KOPT-K1 (cell line): Measurements from ENCODE around the gene RANBP3.
"Not testable (repeated sequence)": the region's sequence is repeated elsewhere in the genome, so short reads cannot be mapped to it uniquely, and the experiment has no call there.

Experiments
- H3K27ac ChIP-seq: fragments of 200-600 bp; sonication (generic); 2 replicates; pipeline ENCODE4 v1.5.1; 2016; ENCODE audit warnings: antibody characterized with exemption, mild to moderate bottlenecking, low read depth, low read length; ENCODE audit not compliant: poor library complexity, severe bottlenecking
- H3K36me3 ChIP-seq: fragments of 200-600 bp; sonication (generic); 2 replicates; pipeline ENCODE4 v1.5.1; 2017; ENCODE audit warnings: antibody characterized with exemption, mild to moderate bottlenecking, low read length, moderate library complexity; ENCODE audit not compliant: insufficient read depth
- H3K9me3 ChIP-seq: fragments of 200-600 bp; sonication (generic); 2 replicates; pipeline ENCODE4 v1.5.1; 2017; ENCODE audit warnings: antibody characterized with exemption, low read length, mild to moderate bottlenecking; ENCODE audit not compliant: insufficient read depth, poor library complexity, severe bottlenecking

The RANBP3 gene

GRCh38 chr19:6012426-6013170, 34.7 kb upstream of the RANBP3 start:
- Histone ChIP-seq H3K27ac (no peak overlapping the region), H3K36me3 (no peaks in the 10 kb centered on the region), H3K9me3 (no peaks in the 10 kb centered on the region)

DNA sequence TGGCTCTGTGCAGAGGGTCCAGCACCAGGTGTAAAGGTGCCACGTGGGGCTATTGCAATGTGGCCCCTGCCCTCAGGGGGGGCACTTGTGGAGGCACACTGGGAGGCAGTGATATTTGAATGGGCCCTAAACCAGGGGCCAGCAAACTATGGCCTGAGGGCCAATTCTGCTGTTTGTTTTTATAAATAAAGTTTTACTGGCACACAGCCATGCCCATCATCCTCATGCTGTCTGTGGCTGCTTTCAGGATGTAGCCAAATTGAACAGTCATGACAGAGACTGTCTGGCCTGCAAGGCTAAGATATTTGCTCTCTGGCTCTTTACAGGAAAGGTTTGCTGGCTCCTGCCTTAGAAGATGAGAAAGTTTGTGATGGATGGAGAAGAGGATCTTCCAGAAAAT, 33.9 kb upstream of the RANBP3 start:
- Histone ChIP-seq H3K36me3 (no peaks in the 10 kb centered on the region), H3K27ac (no peak overlapping the region), H3K9me3 (no peaks in the 10 kb centered on the region)

- Histone ChIP-seq H3K36me3 (no peaks in the 10 kb centered on the region), H3K9me3 (no peaks in the 10 kb centered on the region), H3K27ac (no peak overlapping the region)
Measured at GRCh38 chr19:6011206-6011605, 33.3 kb upstream of the RANBP3 start.

- H3K36me3 ChIP-seq = no peaks in the 10 kb centered on the region
- H3K27ac ChIP-seq = no peak overlapping the region
- no peaks in the 10 kb centered on the region for H3K9me3 ChIP-seq
Measured at GRCh38 chr19:6010107-6010506, 32.2 kb upstream of the RANBP3 start.

DNA sequence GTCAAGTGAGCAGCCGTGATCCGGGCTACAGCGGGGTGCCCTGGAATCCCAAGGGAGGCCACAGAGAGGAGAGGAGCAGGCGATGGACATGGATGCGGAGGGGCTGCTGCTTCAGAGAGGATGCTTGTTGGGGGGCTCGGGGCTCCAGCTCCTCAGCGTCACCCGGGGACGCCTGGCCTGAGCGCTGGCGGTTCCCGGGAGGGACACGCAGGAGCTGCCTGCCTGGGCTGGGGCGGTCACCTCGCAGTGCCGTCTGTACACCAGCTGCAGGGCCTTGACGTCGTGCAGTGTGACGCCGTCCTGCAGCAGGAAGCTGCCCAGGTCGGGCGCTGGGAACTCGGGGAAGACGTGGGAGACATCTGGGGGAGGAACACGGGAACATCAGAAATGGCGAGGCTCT, 29.9 kb upstream of the RANBP3 start:
- H3K36me3 ChIP-seq = no peaks in the 10 kb centered on the region
- no peak overlapping the region for H3K27ac ChIP-seq
- H3K9me3 ChIP-seq = no peaks in the 10 kb centered on the region

DNA sequence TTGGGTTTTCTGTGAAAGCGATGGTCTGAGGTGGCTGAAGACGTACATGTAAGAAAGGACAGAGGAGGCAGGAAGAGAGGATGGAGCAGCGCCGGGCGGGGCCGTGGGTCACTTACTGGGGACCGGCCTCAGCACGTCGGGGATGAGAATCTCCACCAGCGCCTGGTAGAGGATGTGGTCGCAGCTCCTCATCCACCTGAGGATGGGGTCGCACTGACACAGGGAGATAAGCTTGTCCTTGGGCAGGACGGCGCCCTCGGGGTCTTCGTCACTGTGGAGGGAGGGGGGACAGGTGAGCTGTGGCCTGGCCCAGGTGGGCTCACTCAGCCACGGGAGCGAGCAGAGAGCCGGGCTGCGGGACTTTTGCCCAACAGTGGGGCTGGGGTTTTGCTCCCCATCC, 29.0 kb upstream of the RANBP3 start:
- no peaks in the 10 kb centered on the region for H3K36me3 ChIP-seq
- no peak overlapping the region for H3K27ac ChIP-seq
- no peaks in the 10 kb centered on the region for H3K9me3 ChIP-seq

- not testable (repeated sequence) for H3K9me3 ChIP-seq, H3K36me3 ChIP-seq, H3K27ac ChIP-seq
Measured at GRCh38 chr19:6006070-6006446, 28.1 kb upstream of the RANBP3 start.

GRCh38 chr19:6005321-6006069, 27.6 kb upstream of the RANBP3 start:
- H3K9me3 ChIP-seq = peaks cover 4% of the 10 kb centered on the region
- H3K27ac ChIP-seq = no peak overlapping the region
- H3K36me3 ChIP-seq = no peaks in the 10 kb centered on the region

DNA sequence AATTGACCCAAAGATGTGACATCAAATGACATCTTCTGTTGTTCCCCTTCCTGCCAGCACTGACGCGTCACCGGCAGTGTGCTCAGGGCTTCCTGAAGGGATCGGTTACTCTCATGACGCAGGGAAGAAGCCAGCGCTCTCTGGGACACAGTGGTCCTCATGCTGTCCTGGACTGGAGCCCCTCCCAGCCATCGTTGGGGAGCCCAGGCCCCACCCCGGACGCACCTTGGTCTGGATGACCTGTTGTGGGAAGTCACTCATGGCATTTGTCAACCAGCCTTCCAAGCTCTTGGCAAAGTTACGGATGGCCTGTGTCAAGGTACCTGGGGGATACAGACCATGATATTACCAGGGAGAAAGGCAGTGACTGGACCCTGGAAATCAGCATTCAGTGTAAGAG, 26.0 kb upstream of the RANBP3 start:
- no peaks in the 10 kb centered on the region for H3K36me3 ChIP-seq
- H3K27ac ChIP-seq = no peak overlapping the region
- peaks cover 9% of the 10 kb centered on the region for H3K9me3 ChIP-seq

DNA sequence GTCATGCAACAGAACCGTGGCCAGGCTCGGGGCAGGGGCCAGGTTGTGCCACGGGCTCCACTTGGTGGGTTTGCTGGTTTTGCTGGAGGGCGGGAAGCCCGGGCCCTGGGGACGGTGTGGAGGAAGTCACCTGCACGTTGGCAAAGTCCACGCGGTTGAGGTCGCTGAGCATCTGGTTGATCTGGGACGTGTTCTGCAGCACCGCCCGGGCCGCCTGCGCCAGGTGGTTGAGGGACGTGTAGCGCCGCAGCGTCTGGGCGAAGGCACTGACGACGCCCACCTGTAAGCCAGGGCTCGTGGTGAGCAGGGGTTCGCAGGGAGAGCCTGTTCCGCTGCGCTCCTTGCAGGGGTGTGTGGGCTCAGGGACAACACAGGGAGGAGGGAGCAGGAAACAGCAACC, 24.7 kb upstream of the RANBP3 start:
- Histone ChIP-seq H3K36me3 (no peaks in the 10 kb centered on the region), H3K27ac (no peak overlapping the region), H3K9me3 (peaks cover 9% of the 10 kb centered on the region)

DNA sequence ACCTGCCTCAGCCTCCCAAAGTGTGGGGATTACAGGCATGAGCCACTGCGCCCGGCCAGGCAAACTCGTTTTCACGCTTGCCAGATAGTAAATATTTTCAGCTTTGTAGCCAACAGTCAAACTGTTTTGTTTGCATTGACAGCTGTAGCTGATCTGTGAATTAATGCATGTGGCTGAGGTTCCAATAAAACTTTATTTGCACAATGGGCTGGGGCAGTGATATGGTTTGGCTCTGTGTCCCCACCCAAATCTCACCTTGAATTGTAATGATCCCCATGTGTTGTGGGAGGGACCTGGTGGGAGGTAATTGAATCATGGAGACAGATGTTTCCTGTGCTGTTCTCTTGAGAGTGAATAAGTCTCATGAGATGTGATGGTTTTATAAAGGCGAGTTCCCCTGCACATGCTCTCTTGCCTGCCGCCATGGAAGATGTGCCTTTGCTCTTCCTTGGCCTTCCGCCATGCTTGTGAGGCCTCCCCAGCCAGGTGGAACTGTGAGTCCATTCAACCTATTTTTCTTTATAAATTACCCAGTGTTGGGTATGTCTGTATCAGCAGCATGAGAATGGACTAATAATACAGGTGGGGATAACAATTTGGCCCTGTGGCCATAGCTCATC, 22.4 kb upstream of the RANBP3 start:
- H3K36me3 ChIP-seq = no peaks in the 10 kb centered on the region
- no peak overlapping the region for H3K27ac ChIP-seq
- peaks cover 9% of the 10 kb centered on the region for H3K9me3 ChIP-seq

DNA sequence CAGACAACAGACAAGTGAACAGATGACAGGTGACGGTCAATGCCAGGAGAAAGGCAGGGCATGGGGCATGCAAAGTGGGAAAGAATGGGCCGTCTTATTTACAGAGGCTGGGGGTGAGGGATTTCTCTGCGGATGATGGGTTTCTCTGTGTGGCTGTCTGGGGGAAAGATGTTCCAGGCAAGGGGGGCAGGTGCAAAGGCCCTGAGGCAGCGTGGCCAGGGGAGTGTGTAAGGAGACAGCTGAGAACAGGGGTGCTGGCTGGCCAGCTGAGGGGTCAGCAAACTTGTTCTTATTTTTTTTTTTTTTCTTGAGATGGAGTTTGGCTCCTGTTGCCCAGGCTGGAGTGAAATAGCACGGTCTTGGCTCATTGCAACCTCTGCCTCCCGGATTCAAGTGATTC, 21.8 kb upstream of the RANBP3 start:
- no peaks in the 10 kb centered on the region for H3K36me3 ChIP-seq
- no peak overlapping the region for H3K27ac ChIP-seq
- peaks cover 9% of the 10 kb centered on the region for H3K9me3 ChIP-seq

- no peaks in the 10 kb centered on the region for H3K36me3 ChIP-seq
- H3K27ac ChIP-seq = no peak overlapping the region
- peaks cover 9% of the 10 kb centered on the region for H3K9me3 ChIP-seq
Measured at GRCh38 chr19:5997371-5997770, 19.4 kb upstream of the RANBP3 start.

GRCh38 chr19:5996623-5997320, 18.8 kb upstream of the RANBP3 start:
- Histone ChIP-seq H3K27ac (no peak overlapping the region), H3K9me3 (peaks cover 9% of the 10 kb centered on the region), H3K36me3 (no peaks in the 10 kb centered on the region)

DNA sequence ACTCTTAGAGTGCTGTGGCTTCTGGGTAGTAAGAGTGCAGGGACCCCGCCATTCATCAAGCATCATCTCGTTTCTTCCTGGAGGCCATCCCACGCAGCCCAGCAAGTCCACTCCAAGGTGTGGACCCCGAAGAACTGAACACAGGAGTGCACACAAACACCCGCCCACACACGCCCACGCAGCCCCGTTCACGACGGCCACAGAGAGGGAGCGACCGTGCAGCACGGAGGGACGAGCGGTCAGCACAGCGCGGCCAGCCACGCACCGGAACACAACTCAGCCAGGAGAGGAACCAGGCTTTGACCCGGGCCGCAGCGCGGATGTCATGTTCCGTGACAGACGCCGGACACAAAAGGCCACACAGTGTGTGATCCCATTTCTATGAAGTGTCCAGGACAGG, 18.2 kb upstream of the RANBP3 start:
- no peak overlapping the region for H3K27ac ChIP-seq
- H3K9me3 ChIP-seq = peaks cover 9% of the 10 kb centered on the region
- H3K36me3 ChIP-seq = no peaks in the 10 kb centered on the region
